LNCAP (cell line): Measurements from ENCODE around the gene OTOS.

Experiments
- CTCF ChIP-seq: fragments of 450-650 bp; IDR thresholded peaks from 2 replicates; pipeline ENCODE4 v1.5.1; 2017; ENCODE audit warnings: mild to moderate bottlenecking

The OTOS gene

GRCh38 chr2:240162032-240162431 is 21.6 kb upstream of the OTOS start:
- no peak for TF ChIP-seq CTCF

- no peak for TF ChIP-seq CTCF
Measured at GRCh38 chr2:240161087-240161750, 20.8 kb upstream of the OTOS start.

GRCh38 chr2:240160291-240161086 is 20.0 kb upstream of the OTOS start:
- no peak for TF ChIP-seq CTCF

- no peak for TF ChIP-seq CTCF
Measured at GRCh38 chr2:240159251-240159839, 18.9 kb upstream of the OTOS start.

- TF ChIP-seq CTCF: no peak
Measured at GRCh38 chr2:240157147-240157470, 16.7 kb upstream of the OTOS start.

- no peak for TF ChIP-seq CTCF
Measured at GRCh38 chr2:240156435-240157146, 16.1 kb upstream of the OTOS start.

GRCh38 chr2:240155745-240156390 is 15.4 kb upstream of the OTOS start:
- TF ChIP-seq CTCF: no peak
